ENCODE measurements around the gene LBHD2.

The LBHD2 gene

DNA sequence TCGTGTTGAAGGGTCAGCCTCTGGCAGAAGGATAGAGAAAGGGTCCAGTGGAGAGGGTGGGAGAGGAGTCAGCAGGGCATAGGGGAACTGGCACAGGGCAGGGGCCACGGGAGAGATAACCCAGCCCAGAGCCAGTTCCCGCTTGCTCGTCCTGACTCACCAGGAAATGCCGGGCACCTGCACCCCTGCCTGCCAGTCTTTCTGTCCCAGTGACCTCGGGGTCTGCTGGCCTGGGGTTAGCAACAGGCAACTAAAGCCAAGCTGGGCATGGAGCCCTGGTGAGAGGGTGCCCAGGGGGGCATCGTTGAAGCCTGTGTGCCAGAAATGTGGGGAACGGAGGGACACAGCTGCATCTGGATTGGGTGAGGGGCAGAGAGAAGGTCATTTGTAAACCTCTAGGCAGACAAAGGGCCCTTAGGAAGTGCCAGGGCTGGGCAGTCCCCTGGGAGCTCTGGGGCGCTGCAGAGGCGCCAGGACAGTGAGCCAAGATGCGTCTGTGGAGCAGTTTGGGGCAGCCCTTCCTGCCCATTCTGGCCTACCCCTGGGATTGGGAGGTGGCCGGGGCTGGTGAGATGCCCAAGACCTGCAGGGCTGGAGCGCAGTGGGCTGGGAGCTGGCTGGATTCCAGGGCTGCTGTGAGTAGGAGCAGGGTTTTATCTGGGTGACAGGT lies 44.8 kb downstream of the LBHD2 start:
- H3K4me3 ChIP-seq (ENCODE audit: control insufficient read depth, low read depth, low read length) = no peak overlapping the region
- no peak for DNase-seq (ENCODE audit: low read depth)
- TF ChIP-seq, protein P1, sequence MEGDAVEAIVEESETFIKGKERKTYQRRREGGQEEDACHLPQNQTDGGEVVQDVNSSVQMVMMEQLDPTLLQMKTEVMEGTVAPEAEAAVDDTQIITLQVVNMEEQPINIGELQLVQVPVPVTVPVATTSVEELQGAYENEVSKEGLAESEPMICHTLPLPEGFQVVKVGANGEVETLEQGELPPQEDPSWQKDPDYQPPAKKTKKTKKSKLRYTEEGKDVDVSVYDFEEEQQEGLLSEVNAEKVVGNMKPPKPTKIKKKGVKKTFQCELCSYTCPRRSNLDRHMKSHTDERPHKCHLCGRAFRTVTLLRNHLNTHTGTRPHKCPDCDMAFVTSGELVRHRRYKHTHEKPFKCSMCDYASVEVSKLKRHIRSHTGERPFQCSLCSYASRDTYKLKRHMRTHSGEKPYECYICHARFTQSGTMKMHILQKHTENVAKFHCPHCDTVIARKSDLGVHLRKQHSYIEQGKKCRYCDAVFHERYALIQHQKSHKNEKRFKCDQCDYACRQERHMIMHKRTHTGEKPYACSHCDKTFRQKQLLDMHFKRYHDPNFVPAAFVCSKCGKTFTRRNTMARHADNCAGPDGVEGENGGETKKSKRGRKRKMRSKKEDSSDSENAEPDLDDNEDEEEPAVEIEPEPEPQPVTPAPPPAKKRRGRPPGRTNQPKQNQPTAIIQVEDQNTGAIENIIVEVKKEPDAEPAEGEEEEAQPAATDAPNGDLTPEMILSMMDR (IDR thresholded peaks at IDR 0.05; ENCODE audit: control insufficient read depth, insufficient read depth, low read depth, low read length, missing control alignments) = no peak

DNA sequence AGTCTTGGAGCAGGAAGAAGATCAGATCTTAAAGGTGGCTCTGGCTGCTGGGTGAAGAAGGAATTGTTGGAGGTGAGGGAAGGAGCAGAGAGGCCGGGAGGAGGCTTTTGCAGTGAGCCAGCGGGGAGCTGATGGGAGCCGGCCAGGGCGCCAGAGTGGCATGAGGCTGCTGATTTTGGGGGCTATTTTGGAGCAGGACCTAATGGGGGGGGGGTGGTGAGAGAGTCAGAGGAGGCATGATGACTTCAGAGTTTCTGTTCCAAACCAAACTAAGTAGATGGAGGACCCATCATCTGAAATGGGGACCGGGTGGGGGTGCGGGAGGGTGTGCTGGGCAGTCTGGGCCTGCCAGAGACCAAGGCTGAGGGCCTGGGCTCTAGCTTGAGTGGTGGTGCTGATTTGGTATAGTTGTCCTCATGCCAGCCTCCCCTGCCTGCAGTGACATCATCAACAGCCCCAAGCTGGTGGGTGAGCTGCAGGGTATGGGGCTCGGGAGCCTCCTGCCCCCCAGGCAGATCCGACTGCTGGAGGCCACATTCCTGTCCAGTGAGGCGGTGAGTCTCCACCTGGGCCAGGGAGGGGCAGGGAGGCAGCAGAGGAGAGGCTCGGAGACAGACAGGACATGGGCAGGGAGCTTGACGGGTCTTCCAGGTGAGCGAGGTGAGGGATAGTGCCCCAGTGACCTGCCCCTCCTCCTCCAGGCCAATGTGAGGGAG lies 45.4 kb downstream of the LBHD2 start:
- DNase-seq (ENCODE audit: low read depth) = no peak
- no peak overlapping the region for H3K4me3 ChIP-seq (ENCODE audit: control insufficient read depth, low read depth, low read length)

DNA sequence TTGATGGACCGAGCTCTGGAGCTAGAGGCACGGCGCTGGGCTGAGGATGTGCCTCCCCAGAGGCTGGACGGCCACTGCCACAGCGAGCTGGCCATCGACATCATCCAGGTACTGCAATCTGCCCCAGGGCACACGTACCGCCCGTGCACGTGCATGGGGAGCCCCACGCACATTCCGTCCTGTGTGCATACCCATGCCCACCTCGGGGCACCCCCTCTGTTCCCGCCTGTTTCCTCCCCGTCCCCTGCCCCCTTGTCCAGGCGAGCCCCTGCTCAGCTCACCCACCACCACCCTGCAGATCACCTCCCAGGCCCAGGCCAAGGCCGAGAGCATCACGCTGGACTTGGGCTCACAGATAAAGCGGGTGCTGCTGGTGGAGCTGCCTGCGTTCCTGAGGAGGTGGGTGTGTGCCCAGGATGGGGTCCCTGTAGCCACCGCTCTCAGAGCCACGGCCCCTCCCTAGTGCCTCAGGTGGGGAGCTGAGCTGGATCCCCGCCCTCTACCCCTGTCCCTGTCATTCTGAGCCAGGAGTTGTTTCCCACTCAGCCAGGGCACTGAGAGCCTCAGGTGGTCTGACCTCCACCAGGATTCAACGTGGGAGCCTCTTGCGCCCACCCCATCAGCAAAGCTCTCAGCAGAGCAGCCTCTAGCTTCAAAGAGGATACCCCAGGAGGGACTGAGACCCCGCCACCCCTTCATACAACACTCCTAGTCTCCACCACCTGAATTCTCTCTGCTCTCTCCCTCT lies 46.2 kb downstream of the LBHD2 start:
- no peak overlapping the region for H3K4me3 ChIP-seq (ENCODE audit: control insufficient read depth, low read depth, low read length)
- TF ChIP-seq, protein P1 (IDR thresholded peaks at IDR 0.05; ENCODE audit: control insufficient read depth, insufficient read depth, low read depth, low read length, missing control alignments) = no peak

More for the DNA sequence above, 45.4 kb downstream of the LBHD2 start:
- TF ChIP-seq, protein P1 (IDR thresholded peaks at IDR 0.05; ENCODE audit: control insufficient read depth, insufficient read depth, low read depth, low read length, missing control alignments) = no peak

DNA sequence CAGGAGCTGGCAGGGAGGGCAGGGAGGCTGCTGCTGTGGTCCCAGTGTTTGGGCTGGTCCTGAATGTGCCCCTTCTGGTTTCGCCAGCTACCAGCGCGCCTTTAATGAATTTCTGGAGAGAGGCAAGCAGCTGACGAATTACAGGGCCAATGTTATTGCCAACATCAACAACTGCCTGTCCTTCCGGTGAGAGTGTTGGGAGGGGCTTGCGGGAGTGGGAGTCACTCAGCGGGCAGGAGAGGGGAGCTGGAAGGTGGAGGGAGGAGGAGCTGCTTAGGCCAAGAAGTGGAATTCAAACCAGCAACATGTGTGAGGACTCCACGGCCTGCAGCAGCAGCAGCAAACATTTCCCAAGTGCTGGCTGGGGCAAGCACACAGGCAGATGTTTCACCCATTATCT lies 47.0 kb downstream of the LBHD2 start:
- no peak for DNase-seq (ENCODE audit: low read depth)
- no peak overlapping the region for H3K4me3 ChIP-seq (ENCODE audit: control insufficient read depth, low read depth, low read length)
- TF ChIP-seq, protein P1 (IDR thresholded peaks at IDR 0.05; ENCODE audit: control insufficient read depth, insufficient read depth, low read depth, low read length, missing control alignments) = no peak

More for the DNA sequence above, 46.2 kb downstream of the LBHD2 start:
- DNase-seq (ENCODE audit: low read depth) = no peak

DNA sequence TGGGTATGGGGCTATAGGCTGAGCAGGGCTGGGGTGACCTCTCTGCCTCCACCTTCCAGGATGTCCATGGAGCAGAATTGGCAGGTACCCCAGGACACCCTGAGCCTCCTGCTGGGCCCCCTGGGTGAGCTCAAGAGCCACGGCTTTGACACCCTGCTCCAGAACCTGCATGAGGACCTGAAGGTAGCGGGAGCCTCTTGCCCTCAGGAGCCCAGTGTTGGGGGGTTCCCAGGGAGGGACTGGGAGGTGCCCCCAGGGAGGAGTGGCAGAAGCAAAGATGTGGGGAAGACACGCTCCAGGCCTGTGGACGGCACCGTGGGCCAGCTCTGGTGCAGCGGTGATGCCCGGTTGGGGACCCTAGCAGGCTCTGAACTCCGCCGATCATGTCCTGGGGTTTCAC lies 47.6 kb downstream of the LBHD2 start:
- TF ChIP-seq, protein P1 (IDR thresholded peaks at IDR 0.05; ENCODE audit: control insufficient read depth, insufficient read depth, low read depth, low read length, missing control alignments) = no peak
- DNase-seq (ENCODE audit: low read depth) = no peak
- H3K4me3 ChIP-seq (ENCODE audit: control insufficient read depth, low read depth, low read length) = no peak overlapping the region

DNA sequence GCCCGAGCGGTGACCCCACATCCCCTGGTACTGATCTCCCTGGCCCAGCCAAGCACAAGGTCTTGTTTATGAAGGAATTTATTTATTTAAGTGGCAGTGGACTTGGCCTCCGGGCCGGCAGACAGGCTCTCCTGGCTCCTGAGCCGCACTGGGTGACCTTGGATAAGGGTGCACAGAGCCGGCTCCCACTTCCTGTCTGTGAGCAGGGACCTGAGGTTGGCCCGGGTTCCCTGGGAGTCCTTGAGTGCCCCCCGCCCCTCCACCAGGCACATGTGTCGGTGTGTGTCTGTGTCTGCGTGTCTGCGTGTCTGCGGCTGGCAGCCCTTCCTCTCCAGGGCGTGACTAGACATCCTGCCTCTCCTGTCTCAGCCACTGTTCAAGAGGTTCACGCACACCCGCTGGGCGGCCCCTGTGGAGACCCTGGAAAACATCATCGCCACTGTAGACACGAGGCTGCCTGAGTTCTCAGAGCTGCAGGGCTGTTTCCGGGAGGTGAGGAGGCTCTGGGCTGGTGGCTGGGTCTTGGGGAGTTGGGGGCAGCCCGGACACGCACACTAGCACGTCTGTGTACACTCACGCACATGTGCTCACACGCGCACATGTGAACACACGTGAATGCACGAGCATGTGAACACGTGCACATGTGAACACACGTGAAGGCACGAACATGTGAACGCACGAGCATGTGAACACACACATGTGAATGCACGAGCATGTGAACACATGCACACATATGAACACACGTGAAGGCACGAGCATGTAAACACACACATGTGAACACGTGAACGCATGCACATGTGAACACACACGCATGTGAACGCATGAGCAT lies 48.6 kb downstream of the LBHD2 start:
- no peak overlapping the region for H3K4me3 ChIP-seq (ENCODE audit: control insufficient read depth, low read depth, low read length)
- no peak for DNase-seq (ENCODE audit: low read depth)

More for the DNA sequence above, 48.6 kb downstream of the LBHD2 start:
- TF ChIP-seq, protein P1 (IDR thresholded peaks at IDR 0.05; ENCODE audit: control insufficient read depth, insufficient read depth, low read depth, low read length, missing control alignments) = no peak

Measured in AG09309 (cell line).